ENCODE data around the gene ASB1.
"Not testable (repeated sequence)": the region's sequence is repeated elsewhere in the genome, so short reads cannot be mapped to it uniquely, and the experiment has no call there.

The ASB1 gene

GRCh38 chr2:238404406-238405216 is 22.1 kb upstream of the ASB1 start:
- no peak for ATAC-seq
- no peak for DNase-seq

GRCh38 chr2:238405217-238405555 is 21.5 kb upstream of the ASB1 start:
- not testable (repeated sequence) for ATAC-seq, DNase-seq

GRCh38 chr2:238406221-238406997 is 20.3 kb upstream of the ASB1 start:
- ATAC-seq: no peak
- no peak for DNase-seq

GRCh38 chr2:238406998-238407285 is 19.8 kb upstream of the ASB1 start:
- no peak for DNase-seq
- no peak for ATAC-seq

- ATAC-seq (no peak), DNase-seq (no peak)
These were observed 19.2 kb upstream of the ASB1 start for GRCh38 chr2:238407566-238407965.

- no peak for ATAC-seq
These were observed 17.9 kb upstream of the ASB1 start for GRCh38 chr2:238408615-238409340.

GRCh38 chr2:238409341-238410199 is 17.2 kb upstream of the ASB1 start:
- no peak for DNase-seq
- ATAC-seq: no peak

More at GRCh38 chr2:238408615-238409340, 17.9 kb upstream of the ASB1 start:
- no peak for DNase-seq

GRCh38 chr2:238412067-238412767 is 14.5 kb upstream of the ASB1 start:
- no peak for DNase-seq
- no peak for ATAC-seq

GRCh38 chr2:238413368-238413767 is 13.4 kb upstream of the ASB1 start:
- ATAC-seq: no peak
- no peak for DNase-seq

GRCh38 chr2:238415036-238415764 is 11.5 kb upstream of the ASB1 start:
- peak; percentile 24 for DNase-seq
- ATAC-seq: peak; percentile 75

- ATAC-seq (no peak), DNase-seq (no peak)
These were observed 10.8 kb upstream of the ASB1 start for GRCh38 chr2:238415893-238416292.

- no peak for DNase-seq
- ATAC-seq: no peak
These were observed 8.3 kb upstream of the ASB1 start for GRCh38 chr2:238418196-238418998.

GRCh38 chr2:238418999-238419546 is 7.7 kb upstream of the ASB1 start:
- no peak for DNase-seq
- ATAC-seq: no peak

GRCh38 chr2:238420442-238420841 is 6.3 kb upstream of the ASB1 start:
- no peak for DNase-seq
- ATAC-seq: no peak

- DNase-seq: no peak
- ATAC-seq: no peak
These were observed 5.6 kb upstream of the ASB1 start for GRCh38 chr2:238420878-238421694.

- no peak for DNase-seq
- no peak for ATAC-seq
These were observed 5.1 kb upstream of the ASB1 start for GRCh38 chr2:238421695-238422035.

GRCh38 chr2:238422285-238422684 is 4.4 kb upstream of the ASB1 start:
- ATAC-seq: no peak
- no peak for DNase-seq

- no peak for ATAC-seq
- no peak for DNase-seq
These were observed 3.8 kb upstream of the ASB1 start for GRCh38 chr2:238422940-238423339.

Measured in stimulated activated naive CD8-positive, alpha-beta T cell treated with anti-CD3 and anti-CD28 coated beads, Interleukin-15, Interleukin-2, amounts not matched to agents 100 U/mL and 50 U/mL, for 24 hours (primary cell).